Activated CD8-positive, alpha-beta T cell treated with anti-CD3 and anti-CD28 coated beads, Interleukin-2, amount 10 ng/mL, durations not matched to agents 7 days and 5 days (primary cell): ENCODE results near the gene ZFYVE21. TPM values are rescaled to one million over a fixed set of nuclear protein-coding genes. Genes with fewer than 3 reads are reported as not detected.

Experiments used
- ATAC-seq: fragments of 150-1000 bp; cut with Tn5 transposase; one replicate; pipeline ENCODE4 v1.10.0; 2021; ENCODE audit warnings: moderate library complexity
- CTCF ChIA-PET: fragments of 350-600 bp; sonication (Branson Sonifier 250); formaldehyde crosslinking; loops from one replicate; lab custom pipeline; 2021; ENCODE audit warnings: antibody characterized with exemption; lab: Charles Lee
- POLR2A ChIA-PET: fragments of 350-600 bp; sonication (Branson Sonifier 250); formaldehyde crosslinking; loops from one replicate; lab custom pipeline; 2021; ENCODE audit warnings: antibody characterized with exemption; lab: Charles Lee
- DNase-seq: peaks from one replicate; pipeline ENCODE4 v3.0.0-alpha.2; 2020
- H3K27ac Mint-ChIP-seq: one replicate; pipeline ENCODE4 v1.8.0; 2021; ENCODE audit warnings: mild to moderate bottlenecking, mixed read lengths
- H3K27me3 Mint-ChIP-seq: one replicate; pipeline ENCODE4 v1.8.0; 2021; ENCODE audit warnings: low read depth, mixed read lengths
- H3K36me3 Mint-ChIP-seq: one replicate; pipeline ENCODE4 v1.8.0; 2021; ENCODE audit warnings: low read depth, mixed read lengths
- H3K4me1 Mint-ChIP-seq: one replicate; pipeline ENCODE4 v1.8.0; 2021; ENCODE audit warnings: low read depth, mixed read lengths
- H3K4me3 Mint-ChIP-seq: one replicate; pipeline ENCODE4 v1.8.0; 2021; ENCODE audit warnings: mild to moderate bottlenecking, mixed read lengths
- H3K9me3 Mint-ChIP-seq: one replicate; pipeline ENCODE4 v1.8.0; 2022; ENCODE audit warnings: mixed read lengths; ENCODE audit not compliant: insufficient read depth
- total RNA-seq, 2 experiments: library from RNA; stranded (reverse); gene quantifications; one replicate each; pipeline ENCODE4 v1.2.3, GENCODE V29; 2021

The ZFYVE21 gene
- total RNA-seq, 2 experiments from 2014 or later, result 16.7 to 17.4 TPM

- Mint-ChIP-seq H3K4me1 (no peaks in the 10 kb centered on the region), H3K36me3 (peaks cover 12% of the 10 kb centered on the region), H3K27ac (no peak overlapping the region), H3K27me3 (no peaks in the 10 kb centered on the region), H3K9me3 (no peaks in the 10 kb centered on the region), H3K4me3 (no peak overlapping the region)
- ATAC-seq (no peak), DNase-seq (no peak)
- ChIA-PET POLR2A (no interaction called here), CTCF (no interaction called here)
These were observed 15.0 kb downstream of the ZFYVE21 start for GRCh38 chr14:103730490-103731035.

- H3K9me3 Mint-ChIP-seq, result no peaks in the 10 kb centered on the region
- ChIA-PET CTCF (no interaction called here), POLR2A (no interaction called here)
- H3K27me3 Mint-ChIP-seq, result no peaks in the 10 kb centered on the region
- H3K4me1 Mint-ChIP-seq, result no peaks in the 10 kb centered on the region
- H3K4me3 Mint-ChIP-seq, result no peak overlapping the region
- no peak overlapping the region for H3K27ac Mint-ChIP-seq
- ATAC-seq (no peak), DNase-seq (no peak)
- H3K36me3 Mint-ChIP-seq, result peaks cover 12% of the 10 kb centered on the region
These were observed 15.9 kb downstream of the ZFYVE21 start for GRCh38 chr14:103731481-103731880.

- CTCF ChIA-PET, result interaction anchor here (0.9 kb wide), 1 partner anchor 169 kb away, joined by 3 read pairs; no protein-coding TSS in a partner anchor
- no peak overlapping the region for H3K4me3 Mint-ChIP-seq
- H3K36me3 Mint-ChIP-seq, result peaks cover 12% of the 10 kb centered on the region
- no peaks in the 10 kb centered on the region for H3K27me3 Mint-ChIP-seq
- no peaks in the 10 kb centered on the region for H3K9me3 Mint-ChIP-seq
- H3K4me1 Mint-ChIP-seq, result no peaks in the 10 kb centered on the region
- DNase-seq (no peak), ATAC-seq (no peak)
- H3K27ac Mint-ChIP-seq, result no peak overlapping the region
- POLR2A ChIA-PET, result no interaction called here
These were observed 16.6 kb downstream of the ZFYVE21 start for GRCh38 chr14:103731916-103732867.

GRCh38 chr14:103732868-103733620, 17.4 kb downstream of the ZFYVE21 start:
- H3K4me3 Mint-ChIP-seq, result no peak overlapping the region
- no peak for DNase-seq
- H3K27me3 Mint-ChIP-seq, result no peaks in the 10 kb centered on the region
- peaks cover 12% of the 10 kb centered on the region for H3K36me3 Mint-ChIP-seq
- ChIA-PET POLR2A (no interaction called here), CTCF (interaction anchor here (0.9 kb wide), 1 partner anchor 168 kb away, joined by 3 read pairs; no protein-coding TSS in a partner anchor)
- no peaks in the 10 kb centered on the region for H3K9me3 Mint-ChIP-seq
- no peak for ATAC-seq
- H3K4me1 Mint-ChIP-seq, result no peaks in the 10 kb centered on the region
- H3K27ac Mint-ChIP-seq, result peak overlapping the region; percentile 56

- DNase-seq, result no peak
- H3K9me3 Mint-ChIP-seq, result no peaks in the 10 kb centered on the region
- ChIA-PET CTCF (interaction anchor here (0.9 to 1.0 kb wide), 2 partner anchors 54 to 167 kb away, joined by 3 read pairs; no protein-coding TSS in a partner anchor), POLR2A (no interaction called here)
- H3K27me3 Mint-ChIP-seq, result no peaks in the 10 kb centered on the region
- peaks cover 12% of the 10 kb centered on the region for H3K36me3 Mint-ChIP-seq
- no peak for ATAC-seq
- no peak overlapping the region for H3K27ac Mint-ChIP-seq
- H3K4me1 Mint-ChIP-seq, result no peaks in the 10 kb centered on the region
- H3K4me3 Mint-ChIP-seq, result no peak overlapping the region
These were observed 18.0 kb downstream of the ZFYVE21 start for GRCh38 chr14:103733651-103734050.

- CTCF ChIA-PET, result interaction anchor here (1.0 kb wide), 1 partner anchor 54 kb away, joined by 3 read pairs; no protein-coding TSS in a partner anchor
- POLR2A ChIA-PET, result no interaction called here
- no peaks in the 10 kb centered on the region for H3K27me3 Mint-ChIP-seq
- peaks cover 7% of the 10 kb centered on the region for H3K36me3 Mint-ChIP-seq
- H3K9me3 Mint-ChIP-seq, result no peaks in the 10 kb centered on the region
- no peak for ATAC-seq
- no peak overlapping the region for H3K27ac Mint-ChIP-seq
- no peak for DNase-seq
- no peaks in the 10 kb centered on the region for H3K4me1 Mint-ChIP-seq
- H3K4me3 Mint-ChIP-seq, result no peak overlapping the region
These were observed 18.7 kb downstream of the ZFYVE21 start for GRCh38 chr14:103734081-103734888.

GRCh38 chr14:103735022-103735421, 19.4 kb downstream of the ZFYVE21 start:
- CTCF ChIA-PET, result no interaction called here
- Mint-ChIP-seq H3K4me1 (no peaks in the 10 kb centered on the region), H3K36me3 (peaks cover 2% of the 10 kb centered on the region), H3K27me3 (no peaks in the 10 kb centered on the region), H3K27ac (no peak overlapping the region), H3K9me3 (no peaks in the 10 kb centered on the region), H3K4me3 (no peak overlapping the region)
- ATAC-seq, result no peak
- POLR2A ChIA-PET, result no interaction called here
- DNase-seq, result no peak

- Mint-ChIP-seq H3K27me3 (no peaks in the 10 kb centered on the region), H3K9me3 (no peaks in the 10 kb centered on the region), H3K4me3 (no peak overlapping the region), H3K27ac (no peak overlapping the region), H3K4me1 (no peaks in the 10 kb centered on the region), H3K36me3 (peaks cover 2% of the 10 kb centered on the region)
- no peak for ATAC-seq
- CTCF ChIA-PET, result no interaction called here
- POLR2A ChIA-PET, result interaction anchor here (1.4 kb wide), 1 partner anchor 20 kb away, joined by 3 read pairs; the partner anchor contains the start of gene ZFYVE21
- no peak for DNase-seq
These were observed 19.8 kb downstream of the ZFYVE21 start for GRCh38 chr14:103735439-103735814.

GRCh38 chr14:103735815-103736545, 20.4 kb downstream of the ZFYVE21 start:
- Mint-ChIP-seq H3K27me3 (no peaks in the 10 kb centered on the region), H3K4me1 (no peaks in the 10 kb centered on the region), H3K27ac (no peak overlapping the region), H3K4me3 (no peak overlapping the region), H3K36me3 (peaks cover 2% of the 10 kb centered on the region), H3K9me3 (no peaks in the 10 kb centered on the region)
- POLR2A ChIA-PET, result interaction anchor here (1.4 kb wide), 1 partner anchor 20 kb away, joined by 3 read pairs; the partner anchor contains the start of gene ZFYVE21
- ATAC-seq (no peak), DNase-seq (no peak)
- CTCF ChIA-PET, result no interaction called here

- ATAC-seq, result no peak
- Mint-ChIP-seq H3K4me1 (no peaks in the 10 kb centered on the region), H3K36me3 (peaks cover 2% of the 10 kb centered on the region), H3K27ac (no peak overlapping the region), H3K4me3 (no peak overlapping the region), H3K9me3 (no peaks in the 10 kb centered on the region), H3K27me3 (no peaks in the 10 kb centered on the region)
- DNase-seq, result no peak
- POLR2A ChIA-PET, result interaction anchor here (1.4 kb wide), 1 partner anchor 21 kb away, joined by 3 read pairs; the partner anchor contains the start of gene ZFYVE21
- CTCF ChIA-PET, result no interaction called here
These were observed 21.2 kb downstream of the ZFYVE21 start for GRCh38 chr14:103736546-103737431.
